HG03064 (cell line): ENCODE data around the gene TARS3.

Experiments
- ATAC-seq: cut with Tn5 transposase; IDR thresholded peaks from one replicate; pipeline ENCODE4 v1.9.1; 2021; ENCODE audit warnings: low read depth; ENCODE audit not compliant: unreplicated experiment

Gene TARS3

GRCh38 chr15:101707983-101708382, 16.3 kb downstream of the TARS3 start:
- no peak for ATAC-seq

- ATAC-seq, result no peak
These were observed 22.2 kb downstream of the TARS3 start for GRCh38 chr15:101702077-101702476.

- no peak for ATAC-seq
These were observed 26.0 kb downstream of the TARS3 start for GRCh38 chr15:101698314-101698713.

- no peak for ATAC-seq
These were observed 26.8 kb downstream of the TARS3 start for GRCh38 chr15:101697488-101697887.

GRCh38 chr15:101696829-101697228, 27.4 kb downstream of the TARS3 start:
- ATAC-seq, result no peak

- ATAC-seq, result no peak
These were observed 30.0 kb downstream of the TARS3 start for GRCh38 chr15:101694261-101694660.

GRCh38 chr15:101692801-101693598, 31.3 kb downstream of the TARS3 start:
- ATAC-seq, result no peak

- ATAC-seq, result no peak
These were observed 34.4 kb downstream of the TARS3 start for GRCh38 chr15:101689901-101690300.

- ATAC-seq, result no peak
These were observed 37.6 kb downstream of the TARS3 start for GRCh38 chr15:101686718-101687117.

GRCh38 chr15:101684877-101685276, 39.4 kb downstream of the TARS3 start:
- no peak for ATAC-seq

- ATAC-seq, result no peak
These were observed 39.9 kb downstream of the TARS3 start for GRCh38 chr15:101684384-101684783.

- no peak for ATAC-seq
These were observed 44.5 kb downstream of the TARS3 start for GRCh38 chr15:101679806-101680205.

- ATAC-seq, result no peak
These were observed 47.3 kb downstream of the TARS3 start for GRCh38 chr15:101676921-101677329.

GRCh38 chr15:101675796-101676582, 48.3 kb downstream of the TARS3 start:
- no peak for ATAC-seq

- ATAC-seq, result no peak
These were observed 49.3 kb downstream of the TARS3 start for GRCh38 chr15:101675015-101675414.

GRCh38 chr15:101672298-101672697, 52.0 kb downstream of the TARS3 start:
- no peak for ATAC-seq

GRCh38 chr15:101669744-101670143, 54.5 kb downstream of the TARS3 start:
- no peak for ATAC-seq

- ATAC-seq, result no peak
These were observed 56.4 kb downstream of the TARS3 start for GRCh38 chr15:101667881-101668280.

GRCh38 chr15:101664303-101664913, 59.9 kb downstream of the TARS3 start:
- ATAC-seq, result no peak

- ATAC-seq, result no peak
These were observed 62.1 kb downstream of the TARS3 start for GRCh38 chr15:101662203-101662602.

- no peak for ATAC-seq
These were observed 64.3 kb downstream of the TARS3 start for GRCh38 chr15:101660005-101660404.
